ENCODE measurements around the gene CDH18. TPM values are rescaled to one million over a fixed set of nuclear protein-coding genes. Genes with fewer than 3 reads are reported as not detected.

CDH18 gene
- 0.30 and 0.56 TPM in 2 replicates for total RNA-seq (2014; rRNA removed; shearing (Covaris generic))

GRCh38 chr5:19987612-19988361 lies at the start of gene CDH18:
Gene CDH18 (minus strand): TSS chr5:19988200. CDS start chr5:19838986, 149,214 bp downstream.

